Thoracic aorta (tissue), 2 donors: Measurements from ENCODE around the gene UBE2E2. TPM values are rescaled to one million over a fixed set of nuclear protein-coding genes. Genes with fewer than 3 reads are reported as not detected.

Source experiments
- ATAC-seq: fragments of 150-250 bp; one replicate; pipeline ENCODE4 v1.8.0; 2017; ENCODE audit warnings: low read depth; ENCODE audit not compliant: insufficient number of reproducible peaks, low FRiP score
- DNase-seq: peaks from one replicate; pipeline ENCODE4 v3.0.0-alpha.2; 2020; ENCODE audit warnings: low spot score
- H3K27ac ChIP-seq, 2 donors: fragments of 200-600 bp; sonication (generic); 1 replicate in 1 of 2; 2 replicates in 1 of 2; pipeline ENCODE4 v1.5.1; 2016; ENCODE audit warnings: mild to moderate bottlenecking in 2 of 2, moderate library complexity in 2 of 2
- H3K27me3 ChIP-seq: fragments of 200-600 bp; sonication (generic); replicated peaks from 2 replicates; pipeline ENCODE4 v1.6.0; 2016; ENCODE audit warnings: mild to moderate bottlenecking; ENCODE audit not compliant: insufficient read depth
- H3K36me3 ChIP-seq: fragments of 200-600 bp; sonication (generic); one replicate; pipeline ENCODE4 v1.5.1; 2016
- H3K4me1 ChIP-seq, 2 donors: fragments of 200-600 bp; sonication (generic); 1 replicate in 1 of 2; 2 replicates in 1 of 2; pipeline versions ENCODE4 v1.5.1 to v1.6.0; 2016; ENCODE audit warnings: low read depth in 2 of 2, mild to moderate bottlenecking in 1 of 2; ENCODE audit not compliant: control insufficient read depth in 1 of 2
- H3K4me3 ChIP-seq: fragments of 200-600 bp; sonication (generic); 2 replicates; pipeline ENCODE4 v1.5.1; 2016; ENCODE audit warnings: mild to moderate bottlenecking
- H3K9me3 ChIP-seq: fragments of 200-600 bp; sonication (generic); 2 replicates; pipeline ENCODE4 v1.5.1; 2016
- total RNA-seq, 2 donors: library from RNA; depleted of rRNA; stranded (reverse); fragments of >200 nt; gene quantifications; one replicate each; pipeline versions ENCODE4 v1.1.0 to v1.2.3, GENCODE V29; 2016
- TF ChIP-seq, protein P1 (sequence below): fragments of 200-600 bp; sonication (generic); IDR thresholded peaks from one replicate; pipeline ENCODE4 v1.5.1; 2019; ENCODE audit warnings: antibody characterized with exemption

UBE2E2 gene
- total RNA-seq, 2 donors from 2014 or later = 30.3 to 44.0 TPM

DNA sequence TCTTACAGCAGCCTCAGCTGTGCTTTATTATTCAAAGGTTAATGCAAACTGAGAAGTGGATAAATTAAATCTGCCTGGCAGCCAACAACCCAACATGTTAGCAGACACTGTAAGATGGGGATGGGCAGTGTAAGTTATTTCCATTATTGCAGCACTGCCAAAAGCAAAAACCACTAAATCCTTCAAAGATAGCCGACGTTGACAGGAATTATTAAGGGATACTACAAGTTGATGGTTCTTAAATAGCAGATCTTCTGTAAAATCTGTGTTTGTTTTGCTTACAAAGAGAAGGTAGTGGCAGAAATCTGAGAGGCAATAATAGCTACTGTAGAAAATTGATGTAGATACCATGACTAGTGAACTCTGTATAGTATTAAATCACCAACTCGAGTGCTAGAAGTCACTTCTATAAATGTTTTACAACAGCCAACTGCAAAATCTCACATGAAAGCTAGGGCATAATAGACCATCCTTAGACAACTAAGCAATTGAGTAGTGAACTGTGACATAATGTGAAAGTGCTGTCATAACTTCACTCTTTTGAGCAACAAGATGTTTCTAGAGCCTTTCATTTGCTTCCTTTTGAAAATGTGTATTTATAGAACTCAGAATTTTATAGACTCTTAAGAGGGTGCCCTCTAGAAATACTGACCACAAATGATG, 278.6 kb downstream of the UBE2E2 start:
- H3K27me3 ChIP-seq = no peaks in the 10 kb centered on the region
- ATAC-seq = no peak

DNA sequence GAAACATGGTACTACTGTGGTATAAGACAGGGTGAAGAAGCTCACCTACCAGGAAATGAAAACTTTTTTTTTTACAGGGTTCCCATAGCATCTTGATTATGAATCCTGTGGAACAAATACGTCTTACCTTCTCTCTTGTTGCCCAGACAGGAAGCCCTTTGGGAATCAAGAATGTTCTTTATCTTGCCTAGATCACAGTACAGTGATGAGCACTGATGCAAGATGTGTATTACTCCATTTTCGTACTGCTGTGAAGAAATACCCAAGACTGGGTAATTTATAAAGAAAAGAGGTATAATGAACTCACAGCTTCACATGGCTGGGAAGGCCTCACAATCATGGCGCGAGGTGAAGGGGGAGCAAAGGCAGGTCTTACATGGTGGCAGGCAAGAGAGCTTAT, 281.3 kb downstream of the UBE2E2 start:
- Histone ChIP-seq H3K4me1 (peaks cover 0 to 3% of the 10 kb centered on the region in 2 donors), H3K4me3 (no peak overlapping the region), H3K27me3 (no peaks in the 10 kb centered on the region), H3K9me3 (no peaks in the 10 kb centered on the region), H3K36me3 (no peaks in the 10 kb centered on the region), H3K27ac (no peak overlapping the region)
- TF ChIP-seq, protein P1, sequence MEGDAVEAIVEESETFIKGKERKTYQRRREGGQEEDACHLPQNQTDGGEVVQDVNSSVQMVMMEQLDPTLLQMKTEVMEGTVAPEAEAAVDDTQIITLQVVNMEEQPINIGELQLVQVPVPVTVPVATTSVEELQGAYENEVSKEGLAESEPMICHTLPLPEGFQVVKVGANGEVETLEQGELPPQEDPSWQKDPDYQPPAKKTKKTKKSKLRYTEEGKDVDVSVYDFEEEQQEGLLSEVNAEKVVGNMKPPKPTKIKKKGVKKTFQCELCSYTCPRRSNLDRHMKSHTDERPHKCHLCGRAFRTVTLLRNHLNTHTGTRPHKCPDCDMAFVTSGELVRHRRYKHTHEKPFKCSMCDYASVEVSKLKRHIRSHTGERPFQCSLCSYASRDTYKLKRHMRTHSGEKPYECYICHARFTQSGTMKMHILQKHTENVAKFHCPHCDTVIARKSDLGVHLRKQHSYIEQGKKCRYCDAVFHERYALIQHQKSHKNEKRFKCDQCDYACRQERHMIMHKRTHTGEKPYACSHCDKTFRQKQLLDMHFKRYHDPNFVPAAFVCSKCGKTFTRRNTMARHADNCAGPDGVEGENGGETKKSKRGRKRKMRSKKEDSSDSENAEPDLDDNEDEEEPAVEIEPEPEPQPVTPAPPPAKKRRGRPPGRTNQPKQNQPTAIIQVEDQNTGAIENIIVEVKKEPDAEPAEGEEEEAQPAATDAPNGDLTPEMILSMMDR = no peak
- no peak for ATAC-seq
- no peak for DNase-seq

More for the DNA sequence above, 278.6 kb downstream of the UBE2E2 start:
- no peak overlapping the region for H3K27ac ChIP-seq
- no peak for DNase-seq
- H3K4me3 ChIP-seq = no peak overlapping the region
- H3K4me1 ChIP-seq = no peaks in the 10 kb centered on the region
- no peaks in the 10 kb centered on the region for H3K9me3 ChIP-seq
- no peaks in the 10 kb centered on the region for H3K36me3 ChIP-seq
- TF ChIP-seq, protein P1 = no peak

GRCh38 chr3:23485922-23486321, 282.8 kb downstream of the UBE2E2 start:
- Histone ChIP-seq H3K27me3 (no peaks in the 10 kb centered on the region), H3K4me1 (peaks cover 0 to 8% of the 10 kb centered on the region in 2 donors), H3K9me3 (no peaks in the 10 kb centered on the region), H3K36me3 (no peaks in the 10 kb centered on the region), H3K4me3 (no peak overlapping the region), H3K27ac (no peak overlapping the region)
- TF ChIP-seq, protein P1 = no peak
- DNase-seq = no peak
- ATAC-seq = no peak

GRCh38 chr3:23487015-23487414, 283.9 kb downstream of the UBE2E2 start:
- TF ChIP-seq, protein P1 = no peak
- Histone ChIP-seq H3K27me3 (no peaks in the 10 kb centered on the region), H3K4me3 (no peak overlapping the region), H3K27ac (no peak overlapping the region), H3K9me3 (no peaks in the 10 kb centered on the region), H3K36me3 (no peaks in the 10 kb centered on the region), H3K4me1 (peaks cover 0 to 8% of the 10 kb centered on the region in 2 donors)
- DNase-seq (no peak), ATAC-seq (no peak)

GRCh38 chr3:23488618-23489017, 285.5 kb downstream of the UBE2E2 start:
- TF ChIP-seq, protein P1 = no peak
- DNase-seq (no peak), ATAC-seq (no peak)
- Histone ChIP-seq H3K27ac (no peak overlapping the region), H3K9me3 (no peaks in the 10 kb centered on the region), H3K4me1 (peaks cover 0 to 8% of the 10 kb centered on the region in 2 donors), H3K27me3 (no peaks in the 10 kb centered on the region), H3K4me3 (no peak overlapping the region), H3K36me3 (no peaks in the 10 kb centered on the region)
